Measurements from ENCODE around the gene GP1BA.

- no peak for TF ChIP-seq CTCF (conservative IDR thresholded peaks at IDR 0.05; ENCODE audit: low read depth, low read length)
- no peak for TF ChIP-seq EZH2 (IDR thresholded peaks at IDR 0.05; ENCODE audit: borderline replicate concordance, low read depth, low read length, poor library complexity, severe bottlenecking)
These were observed 36.5 kb downstream of the GP1BA start for GRCh38 chr17:4968486-4969046.
